ENCODE results near the gene PET100. TPM values are rescaled to one million over a fixed set of nuclear protein-coding genes. Genes with fewer than 3 reads are reported as not detected.

Gene PET100
- total RNA-seq, 1 donor from 2014 or later: 93.2 TPM

DNA sequence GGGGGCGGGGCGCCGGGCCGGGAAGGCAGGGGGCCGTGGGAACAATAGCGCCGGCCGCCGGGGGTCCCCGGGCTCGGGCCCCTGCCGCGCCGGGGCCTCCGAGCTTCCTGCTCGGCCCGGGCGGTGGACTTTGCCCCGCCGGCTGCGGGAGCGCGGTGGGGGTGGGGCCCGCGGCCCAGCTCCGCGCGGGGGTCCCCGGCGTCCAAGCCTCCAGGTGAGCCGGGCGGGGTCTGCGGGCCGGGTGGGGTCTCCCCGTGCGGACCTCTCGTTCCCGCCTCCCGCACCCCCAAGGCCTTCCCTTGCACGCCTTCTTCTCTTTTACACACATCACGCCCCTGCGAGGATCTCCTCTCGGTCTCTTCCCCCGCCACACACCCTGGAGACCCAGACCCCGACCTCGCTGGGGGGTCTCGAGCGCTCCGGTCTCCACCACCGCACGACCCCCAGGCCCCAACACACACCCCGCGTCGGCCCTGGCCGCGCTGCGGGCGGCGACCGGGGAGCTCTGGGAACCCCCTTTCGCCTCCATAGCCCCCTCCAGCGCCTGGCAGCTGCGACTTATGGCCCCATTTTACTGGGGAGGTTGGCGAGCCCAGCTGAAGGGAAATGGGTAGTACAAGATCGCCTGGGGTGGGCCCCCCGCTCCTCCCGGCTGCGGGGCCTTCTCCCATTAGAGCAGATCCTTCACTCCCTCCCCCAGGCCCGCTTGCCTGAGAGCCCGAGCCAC, 33.2 kb upstream of the PET100 start:
- Histone ChIP-seq H3K4me3 (peak overlapping the region; percentile 53), H3K4me1 (no peaks in the 10 kb centered on the region), H3K27ac (no peak overlapping the region), H3K9me3 (no peaks in the 10 kb centered on the region), H3K36me3 (no peaks in the 10 kb centered on the region), H3K27me3 (peaks cover 33% of the 10 kb centered on the region)
- intact Hi-C loops (cut with DNase I): no loop called here
- ATAC-seq (no peak), DNase-seq (no peak)
- TF ChIP-seq CTCF (IDR thresholded peaks at IDR 0.05): no peak

GRCh38 chr19:7597689-7598088, 31.9 kb upstream of the PET100 start:
- Histone ChIP-seq H3K4me1 (no peaks in the 10 kb centered on the region), H3K27ac (no peak overlapping the region), H3K9me3 (no peaks in the 10 kb centered on the region), H3K36me3 (no peaks in the 10 kb centered on the region), H3K4me3 (peak overlapping the region; percentile 53), H3K27me3 (peaks cover 33% of the 10 kb centered on the region)
- no peak for TF ChIP-seq CTCF (IDR thresholded peaks at IDR 0.05)
- DNase-seq: no peak
- no peak for ATAC-seq
- intact Hi-C loops (cut with DNase I): no loop called here

DNA sequence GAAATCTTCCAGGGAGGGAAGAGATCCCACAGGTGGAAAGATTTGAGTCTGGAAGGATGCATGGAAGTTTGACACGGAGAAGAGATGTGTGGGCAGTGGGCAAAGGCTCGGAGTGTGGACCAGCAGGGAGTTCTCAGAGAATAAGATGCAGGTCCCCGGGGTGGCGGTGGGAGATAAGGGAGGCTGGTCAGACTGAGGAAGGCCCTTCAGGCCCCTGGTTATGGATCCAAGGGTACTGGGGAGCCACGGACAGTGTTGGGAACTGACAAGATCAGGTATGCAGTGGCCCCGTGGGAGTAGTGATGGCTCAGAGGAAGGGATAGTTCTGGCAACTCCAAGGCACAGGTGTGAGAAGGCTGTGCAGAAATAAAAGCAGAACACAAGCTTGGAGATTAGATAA, 31.4 kb upstream of the PET100 start:
- no peak for TF ChIP-seq CTCF (IDR thresholded peaks at IDR 0.05)
- ATAC-seq (no peak), DNase-seq (no peak)
- no peaks in the 10 kb centered on the region for H3K36me3 ChIP-seq
- H3K4me3 ChIP-seq: no peak overlapping the region
- intact Hi-C loops (cut with DNase I): no loop called here
- H3K4me1 ChIP-seq: no peaks in the 10 kb centered on the region
- no peak overlapping the region for H3K27ac ChIP-seq
- peaks cover 33% of the 10 kb centered on the region for H3K27me3 ChIP-seq
- H3K9me3 ChIP-seq: no peaks in the 10 kb centered on the region

DNA sequence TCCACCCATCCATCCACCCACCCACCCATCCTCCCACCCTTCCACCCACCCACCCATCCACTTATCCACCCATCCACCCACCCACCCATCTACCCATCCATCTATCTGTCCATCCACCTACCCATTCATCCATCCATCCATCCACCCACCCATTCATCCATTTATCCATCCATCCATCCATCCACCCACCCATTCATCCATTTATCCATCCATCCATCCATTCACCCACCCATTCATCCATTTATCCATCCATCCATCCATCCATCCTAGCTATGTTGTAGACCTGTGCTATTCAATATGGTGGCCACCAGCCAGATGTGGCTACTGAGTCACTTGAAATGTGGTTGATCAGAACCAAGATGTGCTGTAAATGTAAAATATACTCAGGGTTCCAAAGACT, 28.9 kb upstream of the PET100 start:
- H3K36me3 ChIP-seq: no peaks in the 10 kb centered on the region
- no peaks in the 10 kb centered on the region for H3K9me3 ChIP-seq
- H3K4me1 ChIP-seq: no peaks in the 10 kb centered on the region
- no peak for DNase-seq
- intact Hi-C loops (cut with DNase I): no loop called here
- peaks cover 13% of the 10 kb centered on the region for H3K27me3 ChIP-seq
- TF ChIP-seq CTCF (IDR thresholded peaks at IDR 0.05): no peak
- H3K27ac ChIP-seq: no peak overlapping the region
- no peak overlapping the region for H3K4me3 ChIP-seq
- no peak for ATAC-seq

GRCh38 chr19:7602240-7602934, 27.2 kb upstream of the PET100 start:
- H3K9me3 ChIP-seq: no peaks in the 10 kb centered on the region
- peak overlapping the region; percentile 24 for H3K27ac ChIP-seq
- no peak for TF ChIP-seq CTCF (IDR thresholded peaks at IDR 0.05)
- no peak overlapping the region for H3K4me3 ChIP-seq
- ATAC-seq: peak; percentile 66
- intact Hi-C loops (cut with DNase I): no loop called here
- DNase-seq: peak; percentile 77
- H3K4me1 ChIP-seq: no peaks in the 10 kb centered on the region
- no peaks in the 10 kb centered on the region for H3K36me3 ChIP-seq
- peaks cover 2% of the 10 kb centered on the region for H3K27me3 ChIP-seq
